BJ (cell line): ENCODE data around the gene RLN1. TPM values are rescaled to one million over a fixed set of nuclear protein-coding genes. Genes with fewer than 3 reads are reported as not detected.
"Not testable (repeated sequence)": the region's sequence is repeated elsewhere in the genome, so short reads cannot be mapped to it uniquely, and the experiment has no call there.

Source experiments
- CTCF ChIA-PET: fragments of 350-600 bp; formaldehyde crosslinking; extraction: SDS; loops from one replicate; lab custom pipeline; 2021; ENCODE audit warnings: antibody characterized with exemption, inconsistent platforms; lab: Yijun Ruan, JAX
- POLR2A ChIA-PET: fragments of 300-600 bp; sonication (Branson Sonifier 250); formaldehyde crosslinking; extraction: SDS; loops from one replicate; lab custom pipeline; 2021; ENCODE audit warnings: antibody characterized with exemption; lab: Charles Lee
- DNase-seq: peaks from one replicate; pipeline ENCODE4 v3.0.0-alpha.2; 2011; ENCODE audit warnings: low read depth
- H3K27me3 ChIP-seq: 2 replicates; pipeline ENCODE4 v1.6.0; 2011; ENCODE audit warnings: low read length; ENCODE audit not compliant: control insufficient read depth, insufficient read depth
- H3K36me3 ChIP-seq: 2 replicates; pipeline ENCODE4 v1.5.1; 2011; ENCODE audit warnings: low read length; ENCODE audit not compliant: control insufficient read depth, insufficient read depth
- H3K4me3 ChIP-seq: 2 replicates; pipeline ENCODE4 v1.5.1; 2011; ENCODE audit warnings: low read depth, mild to moderate bottlenecking, control low read depth, low read length
- CTCF ChIP-seq: IDR thresholded peaks from 2 replicates; pipeline ENCODE4 v1.5.1; 2011; ENCODE audit warnings: low read depth, mild to moderate bottlenecking, control low read depth, inconsistent platforms, low read length, moderate library complexity; ENCODE audit not compliant: insufficient read depth
- polyA plus RNA-seq: library from polyadenylated mRNA; depleted of rRNA; stranded (reverse); fragments of >200 nt; gene quantifications from 2 replicates; pipeline ENCODE4 v1.2.3, GENCODE V29; 2011

RLN1 gene
- polyA plus RNA-seq, 1 experiment = not detected

- H3K36me3 ChIP-seq = no peaks in the 10 kb centered on the region
- no peak for TF ChIP-seq CTCF
- H3K27me3 ChIP-seq = no peaks in the 10 kb centered on the region
- ChIA-PET CTCF (interaction anchor here (1.0 kb wide), 1 partner anchor 27 kb away, joined by 3 read pairs; no protein-coding TSS in a partner anchor), POLR2A (no interaction called here)
- no peak overlapping the region for H3K4me3 ChIP-seq
- no peak for DNase-seq
Observed at GRCh38 chr9:5336688-5337087, 3.0 kb downstream of the RLN1 start.

GRCh38 chr9:5331276-5331675 lies 8.4 kb downstream of the RLN1 start:
- CTCF ChIA-PET, H3K27me3 ChIP-seq, H3K36me3 ChIP-seq: not testable (repeated sequence)

GRCh38 chr9:5326893-5327548 lies 12.7 kb downstream of the RLN1 start:
- DNase-seq = no peak
- ChIA-PET POLR2A (no interaction called here), CTCF (no interaction called here)
- Histone ChIP-seq H3K27me3 (0 out of 2 replicates have a peak, but pooled peaks cover 1% of the 10 kb centered on the region), H3K4me3 (no peak overlapping the region), H3K36me3 (no peaks in the 10 kb centered on the region)
- no peak for TF ChIP-seq CTCF

More at GRCh38 chr9:5331276-5331675, 8.4 kb downstream of the RLN1 start:
- POLR2A ChIA-PET, DNase-seq, H3K4me3 ChIP-seq: not testable (repeated sequence)

GRCh38 chr9:5326187-5326586 lies 13.5 kb downstream of the RLN1 start:
- H3K27me3 ChIP-seq = 0 out of 2 replicates have a peak, but pooled peaks cover 1% of the 10 kb centered on the region
- ChIA-PET POLR2A (no interaction called here), CTCF (no interaction called here)
- H3K4me3 ChIP-seq = no peak overlapping the region
- no peaks in the 10 kb centered on the region for H3K36me3 ChIP-seq
- no peak for DNase-seq
- no peak for TF ChIP-seq CTCF

GRCh38 chr9:5321601-5322000 lies 18.1 kb downstream of the RLN1 start:
- H3K36me3 ChIP-seq, H3K4me3 ChIP-seq, DNase-seq, H3K27me3 ChIP-seq, POLR2A ChIA-PET: not testable (repeated sequence)
- CTCF ChIA-PET = interaction anchor here (0.7 to 2.0 kb wide), 3 partner anchors 11 to 135 kb away, joined by 3 to 5 read pairs (median 4); no protein-coding TSS in a partner anchor

- CTCF ChIA-PET = interaction anchor here (0.7 to 2.0 kb wide), 3 partner anchors 11 to 135 kb away, joined by 3 to 5 read pairs (median 4); no protein-coding TSS in a partner anchor
- no peak for TF ChIP-seq CTCF
- Histone ChIP-seq H3K4me3 (no peak overlapping the region), H3K36me3 (no peaks in the 10 kb centered on the region), H3K27me3 (0 out of 2 replicates have a peak, but pooled peaks cover 1% of the 10 kb centered on the region)
- no peak for DNase-seq
- POLR2A ChIA-PET = no interaction called here
Observed at GRCh38 chr9:5321058-5321457, 18.6 kb downstream of the RLN1 start.

GRCh38 chr9:5316406-5316805 lies 23.3 kb downstream of the RLN1 start:
- DNase-seq, H3K4me3 ChIP-seq, H3K36me3 ChIP-seq, POLR2A ChIA-PET, CTCF ChIA-PET, H3K27me3 ChIP-seq: not testable (repeated sequence)
